Stimulated activated CD8-positive, alpha-beta memory T cell treated with anti-CD3 and anti-CD28 coated beads, Interleukin-4, amount 100 ng/mL, for 1 hour (primary cell): Measurements from ENCODE around the gene ATP11B.

Experiments
- DNase-seq, 2 donors: peaks; one replicate each; pipeline ENCODE4 v3.0.0-alpha.2; 2020; ENCODE audit warnings: low read depth in 2 of 2, low spot score in 1 of 2

ATP11B gene

GRCh38 chr3:182947888-182948287 is 154.6 kb downstream of the ATP11B start:
- DNase-seq, result no peak

GRCh38 chr3:182948305-182948704 is 155.0 kb downstream of the ATP11B start:
- no peak for DNase-seq

GRCh38 chr3:182949688-182950087 is 156.4 kb downstream of the ATP11B start:
- DNase-seq, result no peak

- no peak for DNase-seq
Measured at GRCh38 chr3:182954553-182955235, 161.4 kb downstream of the ATP11B start.

- no peak for DNase-seq
Measured at GRCh38 chr3:182957226-182957625, 163.9 kb downstream of the ATP11B start.

- DNase-seq, result no peak
Measured at GRCh38 chr3:182957676-182958266, 164.5 kb downstream of the ATP11B start.

- DNase-seq, result no peak
Measured at GRCh38 chr3:182959474-182960350, 166.4 kb downstream of the ATP11B start.

- DNase-seq, result no peak
Measured at GRCh38 chr3:182962166-182962565, 168.9 kb downstream of the ATP11B start.

GRCh38 chr3:182964179-182964578 is 170.9 kb downstream of the ATP11B start:
- no peak for DNase-seq

GRCh38 chr3:182965861-182966366 is 172.6 kb downstream of the ATP11B start:
- DNase-seq, result no peak

GRCh38 chr3:182967218-182968204 is 174.2 kb downstream of the ATP11B start:
- DNase-seq, result no peak

- no peak for DNase-seq
Measured at GRCh38 chr3:182969277-182969676, 176.0 kb downstream of the ATP11B start.

- no peak for DNase-seq
Measured at GRCh38 chr3:182969853-182970252, 176.5 kb downstream of the ATP11B start.

GRCh38 chr3:182970811-182971418 is 177.6 kb downstream of the ATP11B start:
- DNase-seq, result no peak
